Measurements from ENCODE around the gene OR2K2.

The OR2K2 gene

GRCh38 chr9:111330124-111330523 is at the start of gene OR2K2:
Gene OR2K2, minus strand, starts transcription at chr9:111330224. Its CDS starts 1,791 bp downstream, at chr9:111328433.
- Histone ChIP-seq H3K4me3 (ENCODE audit: low read depth in 1 of 2, low read length in 2 of 2) (no peak within 1 kb of the TSS), H3K27me3 (ENCODE audit: control insufficient read depth in 1 of 2, insufficient read depth in 2 of 2, low read length in 2 of 2) (no peaks in the 10 kb centered on the region), H3K27ac (ENCODE audit: low read depth, low read length) (no peak within 1 kb of the TSS), H3K36me3 (ENCODE audit: control insufficient read depth in 1 of 2, insufficient read depth in 2 of 2, low read length in 2 of 2) (no peaks in the 10 kb centered on the region), H3K9ac (ENCODE audit: low read depth in 1 of 2, low read length in 2 of 2) (no peak within 1 kb of the TSS), H3K4me1 (ENCODE audit: control insufficient read depth in 1 of 2, insufficient read depth in 2 of 2, low read length in 2 of 2) (no peaks in the 10 kb centered on the region), H3K9me3 (ENCODE audit: control insufficient read depth in 1 of 2, low read length in 2 of 2) (no peaks in the 10 kb centered on the region)

GRCh38 chr9:111375817-111376564 is 46.0 kb upstream of the OR2K2 start:
- H3K36me3 ChIP-seq (ENCODE audit: control insufficient read depth in 1 of 2, insufficient read depth in 2 of 2, low read length in 2 of 2) = peaks cover 37 to 81% of the 10 kb centered on the region in 2 donors
- no peak overlapping the region for H3K27ac ChIP-seq (ENCODE audit: low read depth, low read length)
- H3K9ac ChIP-seq (ENCODE audit: low read depth in 1 of 2, low read length in 2 of 2) = no peak overlapping the region
- no peaks in the 10 kb centered on the region for H3K27me3 ChIP-seq (ENCODE audit: control insufficient read depth in 1 of 2, insufficient read depth in 2 of 2, low read length in 2 of 2)
- no peaks in the 10 kb centered on the region for H3K4me1 ChIP-seq (ENCODE audit: control insufficient read depth in 1 of 2, insufficient read depth in 2 of 2, low read length in 2 of 2)
- no peak overlapping the region for H3K4me3 ChIP-seq (ENCODE audit: low read depth in 1 of 2, low read length in 2 of 2)
- H3K9me3 ChIP-seq (ENCODE audit: control insufficient read depth in 1 of 2, low read length in 2 of 2) = no peaks in the 10 kb centered on the region

GRCh38 chr9:111375062-111375461 is 45.0 kb upstream of the OR2K2 start:
- no peak overlapping the region for H3K4me3 ChIP-seq (ENCODE audit: low read depth in 1 of 2, low read length in 2 of 2)
- no peak overlapping the region for H3K27ac ChIP-seq (ENCODE audit: low read depth, low read length)
- H3K36me3 ChIP-seq (ENCODE audit: control insufficient read depth in 1 of 2, insufficient read depth in 2 of 2, low read length in 2 of 2) = peaks cover 46 to 83% of the 10 kb centered on the region in 2 donors
- H3K4me1 ChIP-seq (ENCODE audit: control insufficient read depth in 1 of 2, insufficient read depth in 2 of 2, low read length in 2 of 2) = no peaks in the 10 kb centered on the region
- H3K27me3 ChIP-seq (ENCODE audit: control insufficient read depth in 1 of 2, insufficient read depth in 2 of 2, low read length in 2 of 2) = no peaks in the 10 kb centered on the region
- H3K9me3 ChIP-seq (ENCODE audit: control insufficient read depth in 1 of 2, low read length in 2 of 2) = no peaks in the 10 kb centered on the region
- H3K9ac ChIP-seq (ENCODE audit: low read depth in 1 of 2, low read length in 2 of 2) = no peak overlapping the region

- H3K36me3 ChIP-seq (ENCODE audit: control insufficient read depth in 1 of 2, insufficient read depth in 2 of 2, low read length in 2 of 2) = peaks cover 57 to 90% of the 10 kb centered on the region in 2 donors
- H3K9me3 ChIP-seq (ENCODE audit: control insufficient read depth in 1 of 2, low read length in 2 of 2) = no peaks in the 10 kb centered on the region
- no peaks in the 10 kb centered on the region for H3K27me3 ChIP-seq (ENCODE audit: control insufficient read depth in 1 of 2, insufficient read depth in 2 of 2, low read length in 2 of 2)
These were observed 42.3 kb upstream of the OR2K2 start for GRCh38 chr9:111372297-111372696.

GRCh38 chr9:111366978-111367377 is 37.0 kb upstream of the OR2K2 start:
- Histone ChIP-seq H3K36me3 (ENCODE audit: control insufficient read depth in 1 of 2, insufficient read depth in 2 of 2, low read length in 2 of 2) (peaks cover 63 to 78% of the 10 kb centered on the region in 2 donors), H3K4me1 (ENCODE audit: control insufficient read depth in 1 of 2, insufficient read depth in 2 of 2, low read length in 2 of 2) (no peaks in the 10 kb centered on the region), H3K4me3 (ENCODE audit: low read depth in 1 of 2, low read length in 2 of 2) (no peak overlapping the region), H3K27me3 (ENCODE audit: control insufficient read depth in 1 of 2, insufficient read depth in 2 of 2, low read length in 2 of 2) (no peaks in the 10 kb centered on the region), H3K9ac (ENCODE audit: low read depth in 1 of 2, low read length in 2 of 2) (no peak overlapping the region), H3K27ac (ENCODE audit: low read depth, low read length) (no peak overlapping the region), H3K9me3 (ENCODE audit: control insufficient read depth in 1 of 2, low read length in 2 of 2) (no peaks in the 10 kb centered on the region)

More at GRCh38 chr9:111372297-111372696, 42.3 kb upstream of the OR2K2 start:
- H3K27ac ChIP-seq (ENCODE audit: low read depth, low read length) = no peak overlapping the region
- H3K4me1 ChIP-seq (ENCODE audit: control insufficient read depth in 1 of 2, insufficient read depth in 2 of 2, low read length in 2 of 2) = no peaks in the 10 kb centered on the region
- no peak overlapping the region for H3K4me3 ChIP-seq (ENCODE audit: low read depth in 1 of 2, low read length in 2 of 2)
- H3K9ac ChIP-seq (ENCODE audit: low read depth in 1 of 2, low read length in 2 of 2) = no peak overlapping the region

- no peaks in the 10 kb centered on the region for H3K9me3 ChIP-seq (ENCODE audit: control insufficient read depth in 1 of 2, low read length in 2 of 2)
- no peaks in the 10 kb centered on the region for H3K4me1 ChIP-seq (ENCODE audit: control insufficient read depth in 1 of 2, insufficient read depth in 2 of 2, low read length in 2 of 2)
- no peaks in the 10 kb centered on the region for H3K27me3 ChIP-seq (ENCODE audit: control insufficient read depth in 1 of 2, insufficient read depth in 2 of 2, low read length in 2 of 2)
- no peak overlapping the region for H3K9ac ChIP-seq (ENCODE audit: low read depth in 1 of 2, low read length in 2 of 2)
- H3K4me3 ChIP-seq (ENCODE audit: low read depth in 1 of 2, low read length in 2 of 2) = no peak overlapping the region
- H3K36me3 ChIP-seq (ENCODE audit: control insufficient read depth in 1 of 2, insufficient read depth in 2 of 2, low read length in 2 of 2) = peaks cover 28 to 39% of the 10 kb centered on the region in 2 donors
- no peak overlapping the region for H3K27ac ChIP-seq (ENCODE audit: low read depth, low read length)
These were observed 32.5 kb upstream of the OR2K2 start for GRCh38 chr9:111362526-111362925.

- H3K9ac ChIP-seq (ENCODE audit: low read depth in 1 of 2, low read length in 2 of 2) = no peak overlapping the region
These were observed 30.9 kb upstream of the OR2K2 start for GRCh38 chr9:111360881-111361280.

GRCh38 chr9:111356481-111357244 is 26.6 kb upstream of the OR2K2 start:
- H3K4me3 ChIP-seq (ENCODE audit: low read depth in 1 of 2, low read length in 2 of 2) = no peak overlapping the region
- no peak overlapping the region for H3K9ac ChIP-seq (ENCODE audit: low read depth in 1 of 2, low read length in 2 of 2)
- H3K27me3 ChIP-seq (ENCODE audit: control insufficient read depth in 1 of 2, insufficient read depth in 2 of 2, low read length in 2 of 2) = no peaks in the 10 kb centered on the region
- peaks cover 0 to 3% of the 10 kb centered on the region in 2 donors for H3K4me1 ChIP-seq (ENCODE audit: control insufficient read depth in 1 of 2, insufficient read depth in 2 of 2, low read length in 2 of 2)
- H3K9me3 ChIP-seq (ENCODE audit: control insufficient read depth in 1 of 2, low read length in 2 of 2) = no peaks in the 10 kb centered on the region
- peaks cover 5 to 6% of the 10 kb centered on the region in 2 donors for H3K36me3 ChIP-seq (ENCODE audit: control insufficient read depth in 1 of 2, insufficient read depth in 2 of 2, low read length in 2 of 2)
- H3K27ac ChIP-seq (ENCODE audit: low read depth, low read length) = no peak overlapping the region

More at GRCh38 chr9:111360881-111361280, 30.9 kb upstream of the OR2K2 start:
- Histone ChIP-seq H3K27me3 (ENCODE audit: control insufficient read depth in 1 of 2, insufficient read depth in 2 of 2, low read length in 2 of 2) (no peaks in the 10 kb centered on the region), H3K27ac (ENCODE audit: low read depth, low read length) (no peak overlapping the region), H3K36me3 (ENCODE audit: control insufficient read depth in 1 of 2, insufficient read depth in 2 of 2, low read length in 2 of 2) (peaks cover 27 to 28% of the 10 kb centered on the region in 2 donors), H3K4me1 (ENCODE audit: control insufficient read depth in 1 of 2, insufficient read depth in 2 of 2, low read length in 2 of 2) (no peaks in the 10 kb centered on the region), H3K4me3 (ENCODE audit: low read depth in 1 of 2, low read length in 2 of 2) (no peak overlapping the region), H3K9me3 (ENCODE audit: control insufficient read depth in 1 of 2, low read length in 2 of 2) (no peaks in the 10 kb centered on the region)

GRCh38 chr9:111352545-111352944 is 22.5 kb upstream of the OR2K2 start:
- Histone ChIP-seq H3K27ac (ENCODE audit: low read depth, low read length) (no peak overlapping the region), H3K4me3 (ENCODE audit: low read depth in 1 of 2, low read length in 2 of 2) (no peak overlapping the region), H3K27me3 (ENCODE audit: control insufficient read depth in 1 of 2, insufficient read depth in 2 of 2, low read length in 2 of 2) (no peaks in the 10 kb centered on the region), H3K36me3 (ENCODE audit: control insufficient read depth in 1 of 2, insufficient read depth in 2 of 2, low read length in 2 of 2) (no peaks in the 10 kb centered on the region), H3K9me3 (ENCODE audit: control insufficient read depth in 1 of 2, low read length in 2 of 2) (no peaks in the 10 kb centered on the region), H3K9ac (ENCODE audit: low read depth in 1 of 2, low read length in 2 of 2) (no peak overlapping the region), H3K4me1 (ENCODE audit: control insufficient read depth in 1 of 2, insufficient read depth in 2 of 2, low read length in 2 of 2) (peaks cover 0 to 14% of the 10 kb centered on the region in 2 donors)

- Histone ChIP-seq H3K4me1 (ENCODE audit: control insufficient read depth in 1 of 2, insufficient read depth in 2 of 2, low read length in 2 of 2) (peaks cover 0 to 14% of the 10 kb centered on the region in 2 donors), H3K4me3 (ENCODE audit: low read depth in 1 of 2, low read length in 2 of 2) (no peak overlapping the region), H3K27me3 (ENCODE audit: control insufficient read depth in 1 of 2, insufficient read depth in 2 of 2, low read length in 2 of 2) (no peaks in the 10 kb centered on the region), H3K27ac (ENCODE audit: low read depth, low read length) (no peak overlapping the region), H3K36me3 (ENCODE audit: control insufficient read depth in 1 of 2, insufficient read depth in 2 of 2, low read length in 2 of 2) (no peaks in the 10 kb centered on the region), H3K9ac (ENCODE audit: low read depth in 1 of 2, low read length in 2 of 2) (no peak overlapping the region), H3K9me3 (ENCODE audit: control insufficient read depth in 1 of 2, low read length in 2 of 2) (no peaks in the 10 kb centered on the region)
These were observed 20.5 kb upstream of the OR2K2 start for GRCh38 chr9:111350556-111350955.
